NB4 (cell line): Measurements from ENCODE around the gene CRIP1.

ENCODE experiments used
- DNase-seq: peaks from one replicate; pipeline ENCODE4 v3.0.0; 2010; ENCODE audit warnings: low read depth
- H3K4me3 ChIP-seq: one replicate; pipeline ENCODE4 v1.5.1; 2011; ENCODE audit warnings: mild to moderate bottlenecking, low read depth, low read length, moderate library complexity
- CTCF ChIP-seq: IDR thresholded peaks from one replicate; pipeline ENCODE4 v1.5.1; 2012; ENCODE audit warnings: low read depth, low read length
- MAX ChIP-seq: IDR thresholded peaks from 2 replicates; pipeline ENCODE4 v1.6.1; 2011; ENCODE audit warnings: low read depth, low read length
- MYC ChIP-seq: IDR thresholded peaks from 2 replicates; pipeline ENCODE4 v1.6.1; 2011; ENCODE audit warnings: low read depth, low read length
- POLR2A ChIP-seq: IDR thresholded peaks from 2 replicates; pipeline ENCODE4 v1.6.1; 2011; ENCODE audit warnings: mild to moderate bottlenecking; ENCODE audit not compliant: insufficient read length; ENCODE audit errors: extremely low read depth

The CRIP1 gene

GRCh38 chr14:105479431-105480158 lies 7.1 kb upstream of the CRIP1 start:
- no peak overlapping the region for H3K4me3 ChIP-seq
- DNase-seq, result no peak
- TF ChIP-seq CTCF, result no peak
- no peak for TF ChIP-seq MAX
- TF ChIP-seq MYC, result no peak
- TF ChIP-seq POLR2A, result no peak

- DNase-seq, result no peak
- TF ChIP-seq MAX (no peak), MYC (no peak), POLR2A (no peak), CTCF (no peak)
- no peak overlapping the region for H3K4me3 ChIP-seq
Measured at GRCh38 chr14:105480199-105480746, 6.4 kb upstream of the CRIP1 start.

GRCh38 chr14:105480807-105481801 lies 5.6 kb upstream of the CRIP1 start:
- TF ChIP-seq MYC, result peak; percentile 92
- no peak for TF ChIP-seq POLR2A
- peak; percentile 90 for TF ChIP-seq CTCF
- TF ChIP-seq MAX, result peak; percentile 73
- no peak overlapping the region for H3K4me3 ChIP-seq

GRCh38 chr14:105481886-105482457 lies 4.7 kb upstream of the CRIP1 start:
- TF ChIP-seq CTCF (no peak), POLR2A (no peak)
- H3K4me3 ChIP-seq, result no peak overlapping the region
- peak; percentile 83 for DNase-seq

More at GRCh38 chr14:105480807-105481801, 5.6 kb upstream of the CRIP1 start:
- DNase-seq, result peak; percentile 84

GRCh38 chr14:105482486-105483110 lies 4.1 kb upstream of the CRIP1 start:
- no peak for DNase-seq
- no peak overlapping the region for H3K4me3 ChIP-seq
- TF ChIP-seq POLR2A, result no peak
- TF ChIP-seq CTCF, result no peak
- TF ChIP-seq MAX, result no peak
- no peak for TF ChIP-seq MYC
